Measurements from ENCODE around the gene SPARC.

- TF ChIP-seq CTCF (IDR thresholded peaks at IDR 0.05; ENCODE audit: low read depth, low read length): no peak
- no peak for TF ChIP-seq EZH2phosphoT487 (IDR thresholded peaks at IDR 0.05; ENCODE audit: low read depth)
Measured at GRCh38 chr5:151670953-151671636, 15.6 kb downstream of the SPARC start.

Data from OCI-LY3 (cell line).